Measurements from ENCODE around the gene KCNG2.

- no peak for TF ChIP-seq CTCF (conservative IDR thresholded peaks at IDR 0.05; ENCODE audit: low read depth, low read length)
- no peak for TF ChIP-seq SMC3 (IDR thresholded peaks at IDR 0.05; ENCODE audit: low read depth, low read length)
- TF ChIP-seq, protein P1, sequence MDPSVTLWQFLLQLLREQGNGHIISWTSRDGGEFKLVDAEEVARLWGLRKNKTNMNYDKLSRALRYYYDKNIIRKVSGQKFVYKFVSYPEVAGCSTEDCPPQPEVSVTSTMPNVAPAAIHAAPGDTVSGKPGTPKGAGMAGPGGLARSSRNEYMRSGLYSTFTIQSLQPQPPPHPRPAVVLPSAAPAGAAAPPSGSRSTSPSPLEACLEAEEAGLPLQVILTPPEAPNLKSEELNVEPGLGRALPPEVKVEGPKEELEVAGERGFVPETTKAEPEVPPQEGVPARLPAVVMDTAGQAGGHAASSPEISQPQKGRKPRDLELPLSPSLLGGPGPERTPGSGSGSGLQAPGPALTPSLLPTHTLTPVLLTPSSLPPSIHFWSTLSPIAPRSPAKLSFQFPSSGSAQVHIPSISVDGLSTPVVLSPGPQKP (IDR thresholded peaks at IDR 0.05; ENCODE audit: borderline replicate concordance, low read depth, low read length), result no peak
- no peak for TF ChIP-seq BHLHE40 (IDR thresholded peaks at IDR 0.05; ENCODE audit: low read depth, low read length)
These were observed 18.6 kb upstream of the KCNG2 start for GRCh38 chr18:79779021-79779699.

Data from IMR-90 (cell line).